ENCODE measurements around the gene TJP2.

DNA sequence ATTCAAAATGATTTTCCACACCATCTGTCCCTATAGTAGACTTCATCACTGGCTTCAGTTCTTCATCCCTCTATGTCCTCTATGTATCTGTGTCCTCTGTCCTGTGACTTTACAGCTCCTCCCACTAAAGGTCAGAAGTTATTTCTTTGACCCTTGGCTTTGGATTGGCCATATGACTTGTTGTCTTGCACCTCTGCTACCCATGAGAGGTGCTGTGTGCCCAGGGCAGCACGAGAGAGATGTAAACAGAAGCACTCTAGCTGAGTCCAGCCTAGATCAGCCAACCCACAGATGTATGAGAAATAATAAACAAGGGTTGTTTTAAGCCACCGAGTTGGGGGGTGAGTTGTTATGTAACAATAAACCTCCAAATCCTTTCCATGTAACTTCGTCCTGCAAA lies 87.6 kb downstream of the TJP2 start:
- TF ChIP-seq CEBPB (IDR thresholded peaks at IDR 0.05; ENCODE audit: low read depth, low read length) (no peak), FOS (IDR thresholded peaks at IDR 0.05; ENCODE audit: low read depth, low read length) (no peak), CTCF (conservative IDR thresholded peaks at IDR 0.05; ENCODE audit: low read depth, low read length) (no peak), POLR2A (IDR thresholded peaks at IDR 0.05; ENCODE audit: low read depth, low read length) (no peak), NFE2L2 (IDR thresholded peaks at IDR 0.05; ENCODE audit: low read depth, low read length) (no peak), MAZ (IDR thresholded peaks at IDR 0.05; ENCODE audit: borderline replicate concordance, low read depth, low read length) (no peak), MAFK (IDR thresholded peaks at IDR 0.05; ENCODE audit: low read depth, low read length) (no peak), RAD21 (IDR thresholded peaks at IDR 0.05; ENCODE audit: low read length) (no peak)
- TF ChIP-seq, protein P1, sequence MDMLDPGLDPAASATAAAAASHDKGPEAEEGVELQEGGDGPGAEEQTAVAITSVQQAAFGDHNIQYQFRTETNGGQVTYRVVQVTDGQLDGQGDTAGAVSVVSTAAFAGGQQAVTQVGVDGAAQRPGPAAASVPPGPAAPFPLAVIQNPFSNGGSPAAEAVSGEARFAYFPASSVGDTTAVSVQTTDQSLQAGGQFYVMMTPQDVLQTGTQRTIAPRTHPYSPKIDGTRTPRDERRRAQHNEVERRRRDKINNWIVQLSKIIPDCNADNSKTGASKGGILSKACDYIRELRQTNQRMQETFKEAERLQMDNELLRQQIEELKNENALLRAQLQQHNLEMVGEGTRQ (IDR thresholded peaks at IDR 0.05; ENCODE audit: low read depth, low read length), result no peak
